NCI-H1092 treated with DMSO at 0.1 percent for 48 hours (cell line): ENCODE results near the gene FN3KRP.
A peak's percentile ranks its signal among the peaks of the same experiment; 100 is the strongest.

Experiments
- DNase-seq: peaks from one replicate; lab custom pipeline; 2025; lab: John Stamatoyannopoulos, UW

The FN3KRP gene

GRCh38 chr17:82716203-82717010, at the start of gene FN3KRP:
TSS of gene FN3KRP (plus strand) at chr17:82716706. CDS start at chr17:82716756, 50 bp downstream.
- peak; percentile 91 for DNase-seq

- no peak for DNase-seq
Measured at GRCh38 chr17:82666931-82667667, 49.4 kb upstream of the FN3KRP start.

GRCh38 chr17:82667668-82668000, 48.9 kb upstream of the FN3KRP start:
- no peak for DNase-seq

- DNase-seq: no peak
Measured at GRCh38 chr17:82668024-82668630, 48.4 kb upstream of the FN3KRP start.

GRCh38 chr17:82668631-82669099, 47.8 kb upstream of the FN3KRP start:
- no peak for DNase-seq

GRCh38 chr17:82670661-82671450, 45.6 kb upstream of the FN3KRP start:
- DNase-seq: no peak

GRCh38 chr17:82674656-82675475, 41.6 kb upstream of the FN3KRP start:
- no peak for DNase-seq

GRCh38 chr17:82675476-82676245, 40.8 kb upstream of the FN3KRP start:
- DNase-seq: no peak

GRCh38 chr17:82677353-82677925, 39.1 kb upstream of the FN3KRP start:
- DNase-seq: no peak

- peak; percentile 31 for DNase-seq
Measured at GRCh38 chr17:82678265-82678891, 38.1 kb upstream of the FN3KRP start.

GRCh38 chr17:82679586-82680465, 36.7 kb upstream of the FN3KRP start:
- no peak for DNase-seq

- no peak for DNase-seq
Measured at GRCh38 chr17:82681547-82681946, 35.0 kb upstream of the FN3KRP start.

GRCh38 chr17:82683534-82683933, 33.0 kb upstream of the FN3KRP start:
- no peak for DNase-seq

- no peak for DNase-seq
Measured at GRCh38 chr17:82684228-82684841, 32.2 kb upstream of the FN3KRP start.

- no peak for DNase-seq
Measured at GRCh38 chr17:82685291-82685690, 31.2 kb upstream of the FN3KRP start.

- no peak for DNase-seq
Measured at GRCh38 chr17:82686366-82687324, 29.9 kb upstream of the FN3KRP start.

- DNase-seq: no peak
Measured at GRCh38 chr17:82687375-82687861, 29.1 kb upstream of the FN3KRP start.
